ENCODE measurements around the gene LEFTY1. TPM values are rescaled to one million over a fixed set of nuclear protein-coding genes. Genes with fewer than 3 reads are reported as not detected.

Gene LEFTY1
- polyA plus RNA-seq, 1 donor from 2014 or later = 4.1 TPM

GRCh38 chr1:225881081-225881958 lies 7.6 kb downstream of the LEFTY1 start:
- H3K4me3 ChIP-seq (ENCODE audit: low read length) = peak overlapping the region; percentile 61
- H2AFZ ChIP-seq (ENCODE audit: low read depth, low read length) = no peak overlapping the region
- H3F3A ChIP-seq (ENCODE audit: insufficient read depth, low read length, poor library complexity, severe bottlenecking) = no peaks in the 10 kb centered on the region
- TF ChIP-seq CTCF (IDR thresholded peaks at IDR 0.05; ENCODE audit: poor library complexity, severe bottlenecking) = no peak
- no peak for TF ChIP-seq EZH2 (IDR thresholded peaks at IDR 0.05; ENCODE audit: borderline replicate concordance, insufficient read depth, low read length, poor library complexity, severe bottlenecking)
- no peak for TF ChIP-seq EP300 (conservative IDR thresholded peaks at IDR 0.05; ENCODE audit: poor library complexity, severe bottlenecking)
- TF ChIP-seq MXI1 (conservative IDR thresholded peaks at IDR 0.05; ENCODE audit: poor library complexity, severe bottlenecking) = no peak
- no peak for TF ChIP-seq RAD21 (conservative IDR thresholded peaks at IDR 0.05)
- TF ChIP-seq REST (IDR thresholded peaks at IDR 0.05; ENCODE audit: borderline replicate concordance) = no peak
- no peak for TF ChIP-seq POLR2AphosphoS5 (IDR thresholded peaks at IDR 0.05)
- no peak for TF ChIP-seq TAF1 (IDR thresholded peaks at IDR 0.05; ENCODE audit: low read depth)
- TF ChIP-seq SMC3 (conservative IDR thresholded peaks at IDR 0.05; ENCODE audit: poor library complexity) = no peak
- no peaks in the 10 kb centered on the region for H3K79me2 ChIP-seq (replicated peaks; ENCODE audit: insufficient read depth, low read length)
- H3K27me3 ChIP-seq (ENCODE audit: insufficient read depth, low read depth, low read length) = peaks cover 37% of the 10 kb centered on the region
- no peak overlapping the region for H3K9ac ChIP-seq (ENCODE audit: low read length)
- H3K4me2 ChIP-seq (ENCODE audit: low read length) = no peak overlapping the region
- no peak overlapping the region for H3K27ac ChIP-seq (ENCODE audit: low read length)
- no peaks in the 10 kb centered on the region for H3K9me2 ChIP-seq (ENCODE audit: insufficient read depth, low read length)
- no peaks in the 10 kb centered on the region for H3K9me3 ChIP-seq (ENCODE audit: low read length)
- no peaks in the 10 kb centered on the region for H3K36me3 ChIP-seq (ENCODE audit: insufficient read depth, low read length)
- H4K20me1 ChIP-seq (ENCODE audit: insufficient read depth) = no peaks in the 10 kb centered on the region

DNA sequence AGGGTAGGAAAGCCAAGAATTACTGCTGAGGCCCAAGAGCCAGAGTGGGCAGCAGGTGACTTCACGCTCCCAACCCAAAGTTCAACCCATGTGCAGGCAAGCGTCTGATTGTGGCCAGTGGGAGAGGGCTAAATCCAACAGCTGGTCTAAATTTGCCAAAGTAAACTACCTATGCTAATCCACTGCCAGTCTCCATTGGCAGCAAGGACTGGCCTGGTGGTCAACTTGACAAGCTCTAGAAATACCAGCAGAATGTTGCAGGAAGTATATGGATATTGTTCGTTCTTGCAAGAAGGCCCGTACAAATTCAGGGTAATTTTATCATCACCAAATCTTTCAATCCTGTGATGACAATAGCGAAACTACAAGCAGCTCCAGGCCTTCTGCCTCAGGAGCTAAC lies 8.3 kb downstream of the LEFTY1 start:
- no peak overlapping the region for H3K4me3 ChIP-seq (ENCODE audit: low read length)
- H4K20me1 ChIP-seq (ENCODE audit: insufficient read depth) = no peaks in the 10 kb centered on the region
- no peaks in the 10 kb centered on the region for H3K9me2 ChIP-seq (ENCODE audit: insufficient read depth, low read length)
- H2AFZ ChIP-seq (ENCODE audit: low read depth, low read length) = no peak overlapping the region
- TF ChIP-seq REST (IDR thresholded peaks at IDR 0.05; ENCODE audit: borderline replicate concordance) (no peak), EP300 (conservative IDR thresholded peaks at IDR 0.05; ENCODE audit: poor library complexity, severe bottlenecking) (no peak), EZH2 (IDR thresholded peaks at IDR 0.05; ENCODE audit: borderline replicate concordance, insufficient read depth, low read length, poor library complexity, severe bottlenecking) (no peak), MXI1 (conservative IDR thresholded peaks at IDR 0.05; ENCODE audit: poor library complexity, severe bottlenecking) (no peak), POLR2AphosphoS5 (IDR thresholded peaks at IDR 0.05) (no peak), TAF1 (IDR thresholded peaks at IDR 0.05; ENCODE audit: low read depth) (no peak), RAD21 (conservative IDR thresholded peaks at IDR 0.05) (no peak)
- no peaks in the 10 kb centered on the region for H3K9me3 ChIP-seq (ENCODE audit: low read length)
- H3K36me3 ChIP-seq (ENCODE audit: insufficient read depth, low read length) = no peaks in the 10 kb centered on the region
- peaks cover 37% of the 10 kb centered on the region for H3K27me3 ChIP-seq (ENCODE audit: insufficient read depth, low read depth, low read length)
- H3K27ac ChIP-seq (ENCODE audit: low read length) = no peak overlapping the region
- no peaks in the 10 kb centered on the region for H3F3A ChIP-seq (ENCODE audit: insufficient read depth, low read length, poor library complexity, severe bottlenecking)
- H3K4me2 ChIP-seq (ENCODE audit: low read length) = no peak overlapping the region
- H3K9ac ChIP-seq (ENCODE audit: low read length) = no peak overlapping the region
- no peaks in the 10 kb centered on the region for H3K79me2 ChIP-seq (replicated peaks; ENCODE audit: insufficient read depth, low read length)
